GM18499 (cell line): ENCODE results near the gene SULT1A3.
"Not testable (repeated sequence)": the region's sequence is repeated elsewhere in the genome, so short reads cannot be mapped to it uniquely, and the experiment has no call there.

Experiments
- ATAC-seq: cut with Tn5 transposase; IDR thresholded peaks from one replicate; pipeline ENCODE4 v1.9.1; 2021; ENCODE audit warnings: moderate number of reproducible peaks; ENCODE audit not compliant: insufficient read depth, unreplicated experiment

The SULT1A3 gene

DNA sequence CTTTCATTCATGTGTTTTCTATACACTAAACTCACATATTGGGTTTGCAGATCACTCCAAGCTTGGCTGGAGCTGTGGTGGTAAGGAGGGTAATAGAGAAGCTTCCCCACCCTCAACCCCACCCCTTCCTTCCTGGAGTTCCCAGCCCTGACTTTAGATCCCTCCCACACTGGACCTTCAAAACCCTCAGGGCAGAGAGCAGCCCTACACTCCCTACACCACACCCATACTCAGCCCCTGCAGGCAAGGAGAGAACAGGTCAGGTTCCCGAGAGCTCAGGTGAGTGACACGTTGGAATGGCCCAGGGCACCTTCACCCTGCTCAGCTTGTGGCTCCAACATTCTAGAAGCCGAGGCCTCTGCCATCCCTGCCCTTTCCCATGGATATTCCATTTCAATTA is at the start of gene SULT1A3:
Gene SULT1A3 (plus strand): TSS at position 207 of the 400 bp plus-strand sequence. CDS start 1,474 bp downstream, outside the sequence.
- not testable (repeated sequence) for ATAC-seq

DNA sequence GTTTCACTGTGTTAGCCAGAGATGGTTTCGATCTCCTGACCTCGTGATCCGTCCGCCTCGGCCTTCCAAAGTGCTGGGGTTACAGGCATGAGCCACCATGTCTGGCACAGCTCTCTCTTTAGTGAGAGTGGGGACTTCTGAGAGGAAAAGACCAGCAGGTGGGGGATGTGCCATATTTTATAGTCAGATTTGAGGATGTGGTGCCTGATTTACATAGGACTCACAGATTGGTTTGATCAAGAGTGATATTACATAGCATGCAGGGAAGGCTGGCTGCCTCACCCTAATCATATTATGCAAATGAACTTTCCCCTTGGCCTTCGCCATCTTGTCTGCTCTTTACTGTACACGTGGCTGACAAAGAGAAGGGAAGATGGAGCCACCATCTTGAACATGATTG is 48.0 kb upstream of the SULT1A3 start:
- no peak for ATAC-seq

DNA sequence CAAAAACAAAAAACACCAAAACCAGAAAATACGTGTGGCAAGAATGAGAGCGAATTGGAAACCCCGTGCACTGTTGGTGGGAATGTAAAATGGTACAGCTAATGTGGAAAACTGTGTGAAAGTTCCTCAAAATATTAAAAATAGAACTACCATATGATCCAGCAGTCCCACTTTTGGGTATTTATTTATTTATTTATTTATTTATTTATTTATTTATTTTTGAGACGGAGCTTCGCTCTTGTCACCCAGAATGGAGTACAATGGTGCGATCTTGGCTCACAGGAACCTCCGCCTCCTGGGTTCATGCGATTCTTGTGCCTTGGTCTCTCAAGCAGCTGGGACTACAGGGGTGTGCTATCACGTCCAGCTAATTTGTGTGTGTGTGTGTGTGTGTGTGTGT is 46.5 kb upstream of the SULT1A3 start:
- ATAC-seq = no peak

DNA sequence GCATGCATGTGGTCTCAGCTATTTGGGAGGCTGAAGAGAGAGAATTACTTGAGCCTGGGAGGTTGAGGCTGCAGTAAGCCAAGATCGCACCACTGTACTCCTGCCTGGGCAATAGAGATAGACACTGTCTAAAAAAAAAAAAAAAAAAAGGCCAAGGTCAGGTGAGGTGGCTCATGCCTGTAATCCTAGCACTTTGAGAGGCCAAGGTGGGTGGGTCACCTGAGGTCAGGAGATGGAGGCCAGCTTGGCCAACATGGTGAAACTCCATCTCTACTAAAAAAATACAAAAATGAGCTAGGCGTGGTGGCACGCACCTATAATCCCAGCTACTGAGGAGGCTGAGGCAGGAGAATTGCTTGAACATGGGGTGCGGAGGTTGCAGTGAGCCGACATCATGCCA is 43.9 kb upstream of the SULT1A3 start:
- no peak for ATAC-seq

DNA sequence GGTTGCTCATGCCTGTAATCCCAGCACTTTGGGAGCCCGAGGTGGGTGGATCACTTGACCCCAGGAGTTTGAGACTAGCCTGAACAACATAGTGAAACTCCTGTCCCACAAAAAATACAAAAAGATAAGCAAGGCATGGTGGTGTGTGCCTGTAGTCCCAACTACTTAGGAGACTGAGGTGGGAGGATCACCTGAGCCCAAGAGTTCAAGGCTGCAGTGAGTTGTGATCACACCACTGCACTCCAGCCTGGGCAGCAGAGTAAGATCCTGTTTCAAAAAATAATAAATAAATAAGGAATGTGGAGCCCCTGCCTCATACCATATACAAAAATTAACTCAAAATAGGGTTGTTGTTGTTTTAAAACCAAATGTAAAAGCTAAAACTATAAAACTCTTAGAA is 41.8 kb upstream of the SULT1A3 start:
- no peak for ATAC-seq

DNA sequence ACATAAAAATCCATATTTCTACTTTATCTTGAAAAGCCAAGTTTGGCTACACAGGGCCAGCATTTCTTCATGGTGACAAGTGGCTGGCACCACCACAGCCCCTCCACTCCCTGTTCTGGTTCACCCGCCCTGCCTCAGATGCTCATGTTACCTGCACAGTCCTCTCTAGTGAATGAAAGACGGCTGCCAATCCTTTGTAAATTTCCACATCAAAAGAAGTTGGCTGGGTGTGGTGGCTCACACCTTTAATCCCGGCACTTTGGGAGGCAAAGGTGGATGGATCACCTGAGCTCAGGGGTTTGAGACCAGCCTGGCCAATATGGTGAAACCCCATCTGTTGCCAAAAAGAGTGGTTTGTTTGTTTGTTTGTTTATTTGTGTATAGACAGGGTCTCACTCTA is 35.5 kb upstream of the SULT1A3 start:
- no peak for ATAC-seq

DNA sequence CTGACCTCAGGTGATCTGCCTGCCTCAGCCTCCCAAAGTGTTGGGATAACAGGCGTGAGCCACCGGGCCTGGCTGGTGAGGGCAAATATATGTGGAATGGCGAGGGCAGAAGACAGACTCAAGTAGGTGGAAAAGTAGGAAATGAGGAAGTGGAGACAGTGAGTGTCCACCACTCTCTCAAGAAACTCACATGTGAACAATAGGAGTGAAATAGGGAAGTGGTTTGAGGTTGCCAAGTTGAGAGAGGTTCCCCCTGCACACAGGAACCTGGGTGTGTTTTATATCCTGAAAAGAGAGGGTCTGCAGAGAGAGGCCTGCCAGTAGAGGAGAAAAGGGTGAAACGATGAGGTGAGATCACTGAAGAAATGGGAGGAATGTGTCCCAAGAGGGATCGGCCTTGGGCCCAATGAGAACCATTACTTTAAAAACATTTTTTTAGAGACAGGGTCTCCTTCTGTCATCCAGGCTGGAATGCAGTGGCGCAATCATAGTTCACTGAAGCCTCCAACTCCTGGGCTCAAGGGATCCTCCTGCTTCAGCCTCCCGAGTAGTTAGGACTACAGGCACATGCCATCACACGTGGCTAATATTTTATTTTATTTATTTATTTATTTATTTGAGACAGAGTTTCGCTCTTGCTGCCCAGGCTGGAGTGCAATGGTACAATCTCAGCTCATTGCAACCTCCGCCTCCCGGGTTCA is 32.7 kb upstream of the SULT1A3 start:
- no peak for ATAC-seq

DNA sequence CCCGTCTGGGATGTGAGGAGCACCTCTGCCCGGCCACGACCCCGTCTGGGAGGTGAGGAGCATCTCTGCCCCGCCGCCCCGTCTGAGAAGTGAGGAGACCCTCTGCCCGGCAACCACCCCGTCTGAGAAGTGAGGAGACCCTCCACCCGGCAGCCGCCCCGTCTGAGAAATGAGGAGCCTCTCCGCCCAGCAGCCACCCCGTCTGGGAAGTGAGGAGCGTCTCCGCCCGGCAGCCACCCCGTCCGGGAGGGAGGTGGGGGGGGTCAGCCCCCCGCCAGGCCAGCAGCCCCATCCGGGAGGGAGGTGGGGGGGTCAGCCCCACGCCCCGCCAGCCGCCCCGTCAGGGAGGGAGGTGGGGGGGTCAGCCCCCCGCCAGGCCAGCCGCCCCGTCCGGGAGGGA is 30.3 kb upstream of the SULT1A3 start:
- not testable (repeated sequence) for ATAC-seq

DNA sequence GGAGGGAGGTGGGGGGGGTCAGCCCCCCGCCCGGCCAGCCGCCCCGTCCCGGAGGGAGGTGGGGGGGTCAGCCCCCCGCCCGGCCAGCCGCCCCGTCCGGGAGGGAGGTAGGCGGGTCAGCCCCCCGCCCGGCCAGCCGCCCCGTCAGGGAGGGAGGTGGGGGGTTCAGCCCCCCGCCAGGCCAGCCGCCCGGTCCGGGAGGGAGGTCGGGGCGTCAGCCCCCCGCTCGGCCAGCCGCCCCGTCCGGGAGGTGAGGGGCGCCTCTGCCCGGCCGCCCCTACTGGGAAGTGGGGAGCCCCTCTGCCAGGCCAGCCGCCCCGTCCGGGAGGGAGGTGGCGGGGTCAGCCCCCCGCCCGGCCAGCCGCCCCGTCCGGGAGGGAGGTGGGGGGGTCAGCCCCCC is 29.6 kb upstream of the SULT1A3 start:
- ATAC-seq = not testable (repeated sequence)

DNA sequence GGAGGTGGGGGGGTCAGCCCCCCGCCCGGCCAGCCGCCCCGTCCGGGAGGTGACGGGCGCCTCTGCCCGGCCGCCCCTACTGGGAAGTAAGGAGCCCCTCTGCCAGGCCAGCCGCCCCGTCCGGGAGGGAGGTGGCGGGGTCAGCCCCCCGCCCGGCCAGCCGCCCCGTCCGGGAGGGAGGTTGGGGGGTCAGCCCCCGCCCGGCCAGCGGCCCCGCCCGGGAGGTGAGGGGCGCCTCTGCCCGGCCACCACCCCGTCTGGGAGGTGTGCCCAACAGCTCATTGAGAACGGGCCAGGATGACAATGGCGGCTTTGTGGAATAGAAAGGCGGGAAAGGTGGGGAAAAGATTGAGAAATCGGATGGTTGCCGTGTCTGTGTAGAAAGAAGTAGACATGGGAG is 28.9 kb upstream of the SULT1A3 start:
- ATAC-seq = not testable (repeated sequence)

DNA sequence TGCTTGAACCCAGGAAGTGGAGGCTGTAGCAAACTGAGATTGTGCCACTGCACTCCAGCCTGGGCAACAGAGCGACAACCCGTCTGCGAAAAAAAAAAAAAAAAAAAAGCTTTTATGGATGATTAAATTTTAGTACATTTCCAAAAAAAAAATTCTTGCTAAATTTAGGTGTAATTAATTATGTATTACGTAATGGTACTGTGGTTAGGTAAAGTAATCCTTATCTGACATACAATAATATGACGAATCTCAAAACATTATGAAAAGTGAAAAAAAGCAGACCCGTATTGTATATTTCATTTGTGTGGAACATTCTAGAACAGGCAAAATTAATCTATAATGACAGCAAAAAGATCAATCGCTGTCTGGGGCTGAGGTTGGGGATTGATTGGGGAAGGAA is 26.0 kb upstream of the SULT1A3 start:
- ATAC-seq = no peak

DNA sequence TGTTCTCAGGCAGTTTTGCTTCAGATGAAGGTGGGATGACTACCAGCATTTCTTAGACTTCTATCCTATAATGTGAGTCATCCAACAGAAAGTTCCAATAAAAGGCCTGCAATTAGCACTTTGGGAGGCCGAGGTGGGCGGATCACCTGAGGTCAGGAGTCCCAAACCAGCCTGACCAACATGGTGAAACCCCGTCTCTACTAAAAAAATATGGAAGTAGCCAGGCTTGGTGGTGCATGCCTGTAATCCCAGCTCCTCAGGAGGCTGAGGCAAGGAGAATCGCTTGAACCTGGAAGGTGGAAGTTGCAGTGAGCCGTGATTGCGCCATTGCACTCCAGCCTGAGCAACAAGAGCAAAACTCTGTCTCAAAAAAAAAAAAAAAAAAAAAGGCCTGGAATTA is 22.2 kb upstream of the SULT1A3 start:
- not testable (repeated sequence) for ATAC-seq

DNA sequence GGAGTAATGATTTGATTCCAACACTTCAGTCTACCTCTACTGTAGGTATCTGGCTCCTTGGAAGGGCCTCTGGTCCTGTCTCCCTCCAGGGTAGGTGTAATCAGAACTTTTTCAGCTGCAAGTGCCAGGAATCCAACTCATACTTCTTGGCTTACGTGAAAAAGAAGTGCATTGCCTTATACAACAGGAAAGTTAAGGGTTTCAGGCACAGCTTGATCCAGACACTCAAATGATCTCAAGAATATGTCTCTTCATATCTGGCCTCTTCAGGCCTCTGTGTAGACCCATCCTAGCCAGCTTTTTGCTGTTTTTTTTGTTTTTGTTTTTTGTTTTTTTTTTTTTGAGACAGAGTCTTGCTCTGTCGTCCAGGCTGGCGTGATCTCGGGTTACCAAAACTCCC is 19.9 kb upstream of the SULT1A3 start:
- ATAC-seq = no peak

DNA sequence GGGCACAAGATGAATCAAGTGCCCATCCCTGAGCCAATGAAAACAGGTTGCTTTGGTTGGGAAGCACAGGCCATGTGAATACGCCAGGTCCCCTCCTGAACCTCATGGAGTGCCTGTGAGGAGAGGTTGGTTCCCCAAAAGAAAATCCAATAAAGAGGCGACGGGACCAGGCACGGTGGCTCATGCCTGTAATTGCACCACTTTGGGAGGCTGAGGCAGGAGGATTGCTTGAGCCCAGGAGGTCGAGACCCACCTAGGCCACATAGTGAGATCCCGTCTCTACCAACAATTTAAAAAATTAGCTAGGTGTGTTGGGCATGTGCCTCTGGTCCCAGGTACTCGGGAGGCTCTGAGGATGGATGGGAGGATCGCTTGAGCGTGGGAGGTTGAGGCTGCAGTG is 19.1 kb upstream of the SULT1A3 start:
- no peak for ATAC-seq

DNA sequence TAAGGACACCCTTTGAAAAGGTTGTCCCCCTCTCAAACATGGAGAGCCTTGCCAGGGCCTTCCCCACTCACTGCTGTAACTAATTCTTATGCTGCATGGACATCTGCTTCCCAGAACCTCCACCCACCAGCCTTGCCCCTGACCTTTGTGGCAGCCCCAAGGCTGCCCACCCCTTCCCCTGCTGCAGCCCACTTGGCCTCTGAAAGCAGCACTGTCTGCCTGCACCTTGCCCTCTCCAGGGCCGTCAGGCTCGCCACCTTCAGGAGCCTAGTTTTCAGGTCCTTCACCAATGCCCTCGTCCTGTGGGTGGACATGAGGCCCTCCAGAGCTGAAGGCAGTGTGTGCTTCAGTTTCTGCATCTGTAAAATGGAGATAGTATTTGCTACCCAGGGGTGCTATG is 18.3 kb upstream of the SULT1A3 start:
- ATAC-seq = no peak

DNA sequence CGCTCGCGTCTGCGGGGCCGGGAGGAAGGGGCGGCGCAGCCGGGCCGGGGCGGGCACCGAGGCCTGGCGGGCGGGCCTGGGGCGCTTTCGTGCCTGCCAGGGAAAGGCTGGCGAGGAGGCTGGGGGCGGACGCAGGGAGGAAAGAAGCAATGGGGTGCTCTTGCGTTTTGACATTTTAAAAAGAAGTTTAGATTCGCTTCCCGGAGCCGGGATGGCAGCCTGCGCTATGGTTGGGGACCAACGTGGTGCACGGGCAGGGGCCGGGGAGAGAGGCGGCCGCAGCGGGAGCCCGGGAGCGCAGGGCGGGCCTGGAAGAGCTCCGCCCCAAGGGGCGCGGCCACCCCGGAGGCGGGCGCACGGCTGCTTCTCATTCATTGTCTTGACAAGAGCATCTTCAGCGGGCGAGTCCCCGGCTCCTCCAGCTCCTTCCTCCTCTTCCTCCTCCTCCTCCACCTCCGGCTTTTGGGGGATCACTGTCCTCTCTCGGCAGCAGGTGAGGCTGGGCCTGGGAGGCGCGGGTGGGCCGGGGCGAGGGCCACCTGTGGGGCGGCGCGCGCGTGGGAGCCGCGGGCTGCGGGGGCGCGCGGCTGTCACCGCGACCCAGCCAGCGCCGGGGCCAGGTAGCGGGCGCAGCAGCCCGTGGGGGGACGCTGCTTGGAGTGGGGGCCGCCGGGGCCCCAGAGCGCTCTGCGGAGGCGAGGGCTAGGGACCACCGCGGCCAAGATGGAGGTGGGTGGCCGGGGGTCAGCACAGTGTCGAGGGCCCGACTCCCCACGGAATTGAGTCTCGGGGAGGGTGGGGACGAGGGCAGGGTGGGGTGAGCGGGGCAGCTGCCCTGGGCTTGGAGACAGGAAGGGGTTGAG is 15.6 kb upstream of the SULT1A3 start, which contains the start of gene CORO1A:
Gene CORO1A (plus strand): TSS at position 370 of the 863 bp plus-strand sequence. CDS start 1,608 bp downstream, outside the sequence.
- ATAC-seq = no peak

DNA sequence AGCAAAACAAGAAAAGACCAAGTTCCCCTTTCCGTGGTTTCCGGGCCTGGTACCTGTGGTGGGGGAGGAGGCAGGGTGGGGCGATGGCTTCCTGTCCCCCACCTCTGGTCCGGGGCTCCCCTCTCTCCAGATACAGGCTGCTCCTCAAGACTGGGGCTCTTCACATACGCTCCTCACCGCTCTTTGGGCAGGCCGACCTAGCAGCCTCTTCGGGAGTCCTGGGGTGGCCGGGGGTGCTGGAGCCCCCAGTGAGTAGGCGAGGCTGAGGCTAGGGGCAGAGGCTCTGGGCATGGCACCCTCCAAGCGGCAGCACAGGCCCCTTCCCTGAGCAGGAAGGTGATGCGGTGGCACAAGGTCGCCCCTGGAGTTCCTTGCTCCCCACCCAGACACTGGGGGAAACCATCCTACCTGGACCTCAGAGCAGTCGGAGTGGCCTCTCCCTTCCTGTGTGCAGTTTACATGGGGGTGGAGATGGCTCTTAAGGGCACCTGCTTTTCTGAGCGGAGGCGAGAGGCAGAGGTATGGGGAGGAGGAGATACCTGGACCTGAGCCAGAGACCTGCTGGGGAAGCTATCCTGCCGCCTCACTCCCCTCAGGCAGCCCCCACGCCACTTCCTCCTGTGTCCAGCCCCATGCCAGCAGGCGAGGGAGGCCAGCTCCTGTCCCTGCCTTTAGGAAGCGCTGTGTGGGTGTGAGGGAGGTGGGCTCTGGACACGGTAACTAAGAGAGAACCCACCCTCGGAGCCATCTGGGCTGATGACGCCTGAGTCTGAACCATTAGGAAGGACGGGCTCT is 14.8 kb upstream of the SULT1A3 start:
- ATAC-seq = no peak

DNA sequence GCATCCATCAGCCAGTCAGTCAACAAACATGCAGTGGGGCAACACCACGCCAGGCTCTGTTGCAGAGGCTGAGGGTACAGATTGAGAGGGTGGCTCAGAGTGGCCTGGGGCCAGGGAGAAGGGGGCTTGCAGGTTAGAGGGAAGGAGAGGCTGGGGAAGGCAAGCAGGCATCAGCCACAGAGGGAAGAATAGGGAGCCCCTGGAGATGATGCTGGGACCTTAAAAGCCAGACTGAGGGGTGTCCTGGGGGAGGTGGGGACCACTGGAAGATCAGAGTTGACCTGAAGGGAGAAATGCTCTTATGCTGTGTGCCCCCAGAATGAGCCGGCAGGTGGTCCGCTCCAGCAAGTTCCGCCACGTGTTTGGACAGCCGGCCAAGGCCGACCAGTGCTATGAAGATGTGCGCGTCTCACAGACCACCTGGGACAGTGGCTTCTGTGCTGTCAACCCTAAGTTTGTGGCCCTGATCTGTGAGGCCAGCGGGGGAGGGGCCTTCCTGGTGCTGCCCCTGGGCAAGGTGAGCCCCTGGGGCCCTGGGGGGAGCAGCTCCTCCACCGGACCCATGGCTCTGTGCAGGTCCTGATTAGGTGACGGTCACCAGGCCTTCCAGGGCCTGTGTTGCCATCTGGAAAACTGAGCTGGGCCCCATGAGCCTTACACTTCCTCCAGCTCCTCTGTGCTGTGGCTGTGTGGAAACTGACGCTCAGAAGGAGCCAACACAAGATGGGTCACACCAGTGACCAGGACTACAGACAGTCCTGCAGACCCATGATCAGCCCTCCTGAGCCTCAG is 14.0 kb upstream of the SULT1A3 start:
- no peak for ATAC-seq

DNA sequence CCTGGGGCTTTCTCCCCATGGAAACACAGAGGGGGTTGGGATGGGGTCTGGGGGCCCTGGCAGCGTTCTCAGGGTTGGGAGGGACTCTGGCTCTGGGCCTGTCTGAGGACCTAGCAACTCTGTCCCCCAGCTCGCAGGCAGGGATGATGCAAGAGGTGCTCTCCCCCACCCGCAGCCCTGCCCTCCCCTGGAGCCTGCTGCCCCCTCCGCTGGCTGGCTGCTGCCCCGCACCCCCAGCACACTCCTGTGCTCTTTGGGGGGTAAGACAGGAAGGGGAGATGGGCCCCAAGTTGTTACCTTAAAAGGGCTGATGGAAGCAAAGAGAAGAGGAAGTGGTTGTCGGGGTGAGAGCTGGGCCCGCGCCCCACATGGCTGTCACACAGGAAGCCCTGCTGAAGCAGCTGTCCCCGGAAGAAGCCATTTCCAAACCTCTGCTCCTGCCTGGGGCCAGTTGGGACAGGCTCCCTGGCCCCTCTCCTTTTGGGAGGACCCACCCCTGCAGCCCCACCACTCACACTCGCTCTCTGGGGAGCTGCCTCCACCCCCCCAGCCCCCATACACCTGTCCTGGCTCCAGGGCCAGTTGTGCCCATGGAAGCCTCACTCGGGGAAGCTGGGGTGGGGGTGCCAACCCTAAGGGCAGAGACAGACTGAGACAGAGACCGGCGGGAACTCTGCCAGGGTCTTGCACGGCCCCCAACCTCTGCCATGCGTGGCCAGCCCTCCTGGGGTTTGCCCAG is 13.2 kb upstream of the SULT1A3 start:
- no peak for ATAC-seq
